ENCODE measurements around the gene PDE4B.
"Not testable (repeated sequence)": the region's sequence is repeated elsewhere in the genome, so short reads cannot be mapped to it uniquely, and the experiment has no call there.

GRCh38 chr1:66104076-66104475 is 311.4 kb downstream of the PDE4B start:
- TF ChIP-seq, protein P1, sequence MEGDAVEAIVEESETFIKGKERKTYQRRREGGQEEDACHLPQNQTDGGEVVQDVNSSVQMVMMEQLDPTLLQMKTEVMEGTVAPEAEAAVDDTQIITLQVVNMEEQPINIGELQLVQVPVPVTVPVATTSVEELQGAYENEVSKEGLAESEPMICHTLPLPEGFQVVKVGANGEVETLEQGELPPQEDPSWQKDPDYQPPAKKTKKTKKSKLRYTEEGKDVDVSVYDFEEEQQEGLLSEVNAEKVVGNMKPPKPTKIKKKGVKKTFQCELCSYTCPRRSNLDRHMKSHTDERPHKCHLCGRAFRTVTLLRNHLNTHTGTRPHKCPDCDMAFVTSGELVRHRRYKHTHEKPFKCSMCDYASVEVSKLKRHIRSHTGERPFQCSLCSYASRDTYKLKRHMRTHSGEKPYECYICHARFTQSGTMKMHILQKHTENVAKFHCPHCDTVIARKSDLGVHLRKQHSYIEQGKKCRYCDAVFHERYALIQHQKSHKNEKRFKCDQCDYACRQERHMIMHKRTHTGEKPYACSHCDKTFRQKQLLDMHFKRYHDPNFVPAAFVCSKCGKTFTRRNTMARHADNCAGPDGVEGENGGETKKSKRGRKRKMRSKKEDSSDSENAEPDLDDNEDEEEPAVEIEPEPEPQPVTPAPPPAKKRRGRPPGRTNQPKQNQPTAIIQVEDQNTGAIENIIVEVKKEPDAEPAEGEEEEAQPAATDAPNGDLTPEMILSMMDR (IDR thresholded peaks at IDR 0.05), result not testable (repeated sequence)
- TF ChIP-seq POLR2A (IDR thresholded peaks at IDR 0.05), result not testable (repeated sequence)
